ENCODE measurements around the gene MAGI3. TPM values are rescaled to one million over a fixed set of nuclear protein-coding genes. Genes with fewer than 3 reads are reported as not detected.

The MAGI3 gene
- total RNA-seq, 4 donors from 2014 or later: 14.4 to 28.2 (median 24.4) TPM

DNA sequence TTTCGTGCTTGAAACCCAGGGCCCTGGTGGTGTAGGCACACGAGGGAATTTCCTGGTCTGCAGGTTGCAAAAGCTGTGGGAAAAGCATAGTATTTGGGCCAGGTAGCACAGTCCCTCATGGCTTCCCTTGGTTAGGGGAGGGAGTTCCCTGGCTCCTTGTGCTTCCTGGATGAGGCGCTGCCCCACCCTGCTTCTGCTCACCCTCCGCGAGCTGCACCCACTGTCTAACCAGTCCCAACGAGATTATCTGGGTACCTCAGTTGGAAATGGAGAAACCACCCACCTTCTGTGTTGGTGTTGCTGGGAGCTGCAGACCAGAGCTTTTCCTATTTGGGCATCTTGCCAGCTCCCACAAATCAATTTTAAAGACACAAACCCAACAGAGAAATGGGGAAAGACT, 186.0 kb downstream of the MAGI3 start:
- H3K4me1 ChIP-seq: peaks cover 0 to 20% (median 0%) of the 10 kb centered on the region in 3 donors
- WGBS, 2 donors: 60 to 89% methylated on average over 1 to 3 of the region's 6 CpGs
- H3K36me3 ChIP-seq: peaks cover 0 to 4% (median 0%) of the 10 kb centered on the region in 3 donors
- no peak for DNase-seq
- peak overlapping the region in 1 of 4 donors; percentile 39 for H3K27ac ChIP-seq
- intact Hi-C loops (cut with DNase I): no loop called here
- no peaks in the 10 kb centered on the region for H3K27me3 ChIP-seq
- no peaks in the 10 kb centered on the region for H3K9me3 ChIP-seq
- no peak overlapping the region for H3K4me3 ChIP-seq
- TF ChIP-seq, protein P1, sequence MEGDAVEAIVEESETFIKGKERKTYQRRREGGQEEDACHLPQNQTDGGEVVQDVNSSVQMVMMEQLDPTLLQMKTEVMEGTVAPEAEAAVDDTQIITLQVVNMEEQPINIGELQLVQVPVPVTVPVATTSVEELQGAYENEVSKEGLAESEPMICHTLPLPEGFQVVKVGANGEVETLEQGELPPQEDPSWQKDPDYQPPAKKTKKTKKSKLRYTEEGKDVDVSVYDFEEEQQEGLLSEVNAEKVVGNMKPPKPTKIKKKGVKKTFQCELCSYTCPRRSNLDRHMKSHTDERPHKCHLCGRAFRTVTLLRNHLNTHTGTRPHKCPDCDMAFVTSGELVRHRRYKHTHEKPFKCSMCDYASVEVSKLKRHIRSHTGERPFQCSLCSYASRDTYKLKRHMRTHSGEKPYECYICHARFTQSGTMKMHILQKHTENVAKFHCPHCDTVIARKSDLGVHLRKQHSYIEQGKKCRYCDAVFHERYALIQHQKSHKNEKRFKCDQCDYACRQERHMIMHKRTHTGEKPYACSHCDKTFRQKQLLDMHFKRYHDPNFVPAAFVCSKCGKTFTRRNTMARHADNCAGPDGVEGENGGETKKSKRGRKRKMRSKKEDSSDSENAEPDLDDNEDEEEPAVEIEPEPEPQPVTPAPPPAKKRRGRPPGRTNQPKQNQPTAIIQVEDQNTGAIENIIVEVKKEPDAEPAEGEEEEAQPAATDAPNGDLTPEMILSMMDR (IDR thresholded peaks at IDR 0.05): no peak
- TF ChIP-seq POLR2A (IDR thresholded peaks at IDR 0.05): no peak

DNA sequence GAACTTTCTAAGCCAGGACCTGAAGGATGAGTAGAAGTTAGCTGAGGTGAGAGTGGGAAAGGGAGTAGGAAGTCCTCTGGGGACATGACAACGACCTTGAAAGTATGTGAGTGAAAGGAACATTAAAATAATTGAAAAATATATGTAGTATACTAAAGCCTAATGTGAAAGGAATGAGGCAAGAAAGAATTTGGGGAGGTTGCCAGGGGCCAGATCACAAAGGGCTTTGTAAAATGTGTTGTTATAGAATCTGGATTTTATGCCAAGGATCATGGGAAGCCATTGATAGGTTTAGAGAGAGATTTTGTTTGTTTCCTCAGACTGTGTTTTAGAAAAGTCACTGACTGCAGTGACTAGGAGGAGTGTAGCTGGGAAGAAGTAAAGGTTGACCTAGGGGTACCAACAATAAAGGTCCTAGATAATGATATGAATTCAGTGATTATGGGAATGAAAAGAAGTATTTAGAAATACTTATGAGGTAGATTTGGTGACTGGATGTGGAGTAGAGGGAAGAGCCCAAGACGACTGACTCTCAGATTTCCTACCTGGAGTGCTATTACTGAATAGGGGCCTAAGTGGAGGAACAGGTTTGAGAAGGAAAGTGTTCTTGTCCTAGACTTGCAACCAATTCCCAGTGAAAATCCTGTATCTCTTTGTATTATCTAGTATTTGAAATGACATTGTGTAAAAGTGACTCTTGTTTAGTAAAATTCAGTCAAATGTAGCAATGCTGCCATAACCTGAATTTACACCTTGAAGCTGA, 189.1 kb downstream of the MAGI3 start:
- Histone ChIP-seq H3K27me3 (no peaks in the 10 kb centered on the region), H3K9me3 (no peaks in the 10 kb centered on the region), H3K36me3 (peaks cover 0 to 11% (median 0%) of the 10 kb centered on the region in 3 donors), H3K4me1 (peaks cover 0 to 20% (median 0%) of the 10 kb centered on the region in 3 donors), H3K4me3 (no peak overlapping the region), H3K27ac (no peak overlapping the region)
- intact Hi-C loops (cut with DNase I): no loop called here
- TF ChIP-seq, protein P1 (IDR thresholded peaks at IDR 0.05): no peak
- TF ChIP-seq POLR2A (IDR thresholded peaks at IDR 0.05): no peak
- no peak for DNase-seq
- 38 to 61% methylated on average over 2 of the region's 2 CpGs for WGBS, 2 donors

DNA sequence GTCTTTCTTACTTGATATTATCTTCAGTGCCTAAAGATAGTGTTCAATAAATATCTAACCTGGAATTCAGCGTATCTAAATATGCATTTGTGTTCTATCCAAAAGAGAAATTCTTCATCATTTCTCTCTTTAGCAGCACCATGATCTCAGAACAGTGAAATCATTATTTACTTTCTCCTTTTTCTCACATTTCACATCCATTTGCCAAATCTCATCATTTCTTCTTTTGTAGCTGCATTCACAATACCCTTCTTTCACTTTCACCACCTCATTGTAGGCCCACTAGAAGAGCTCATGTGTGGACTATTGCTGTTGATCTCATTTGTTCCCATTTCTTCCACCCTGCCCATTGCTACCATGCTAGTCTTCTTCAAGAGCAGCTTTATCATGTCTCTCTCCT, 191.0 kb downstream of the MAGI3 start:
- no peaks in the 10 kb centered on the region for H3K9me3 ChIP-seq
- H3K4me1 ChIP-seq: peaks cover 0 to 8% (median 0%) of the 10 kb centered on the region in 3 donors
- intact Hi-C loops (cut with DNase I): no loop called here

DNA sequence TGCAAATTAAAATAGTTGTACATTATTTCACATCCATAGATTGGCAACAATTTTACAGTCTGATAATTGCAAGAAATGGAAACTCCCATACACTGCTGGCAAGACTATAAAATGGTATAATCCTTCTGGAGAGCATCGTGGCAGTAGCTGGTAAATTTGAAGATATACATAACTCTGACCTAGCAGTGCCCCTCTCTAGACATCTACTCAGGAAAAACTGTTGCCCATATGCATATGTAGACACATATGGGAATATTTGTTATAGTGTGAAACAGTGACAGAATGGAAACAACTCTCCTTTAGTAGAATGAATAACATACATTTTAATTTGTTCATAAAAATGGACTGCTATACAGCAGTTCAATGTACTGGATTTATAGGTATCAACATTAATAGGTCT, 191.8 kb downstream of the MAGI3 start:
- Histone ChIP-seq H3K4me1 (peaks cover 0 to 8% (median 0%) of the 10 kb centered on the region in 3 donors), H3K9me3 (no peaks in the 10 kb centered on the region), H3K36me3 (peaks cover 0 to 32% (median 0%) of the 10 kb centered on the region in 3 donors), H3K4me3 (no peak overlapping the region), H3K27ac (no peak overlapping the region), H3K27me3 (no peaks in the 10 kb centered on the region)
- no peak for TF ChIP-seq POLR2A (IDR thresholded peaks at IDR 0.05)
- TF ChIP-seq, protein P1 (IDR thresholded peaks at IDR 0.05): no peak
- intact Hi-C loops (cut with DNase I): no loop called here
- WGBS, 2 donors: 80 to 88% methylated on average over 1 of the region's 1 CpG
- DNase-seq: no peak

More for the DNA sequence above, 191.0 kb downstream of the MAGI3 start:
- no peak for DNase-seq
- peaks cover 0 to 26% (median 0%) of the 10 kb centered on the region in 3 donors for H3K36me3 ChIP-seq
- H3K27me3 ChIP-seq: no peaks in the 10 kb centered on the region
- TF ChIP-seq POLR2A (IDR thresholded peaks at IDR 0.05): no peak
- TF ChIP-seq, protein P1 (IDR thresholded peaks at IDR 0.05): no peak
- no peak overlapping the region for H3K4me3 ChIP-seq
- 100% methylated on average over 1 of the region's 1 CpG for WGBS, 2 donors
- no peak overlapping the region for H3K27ac ChIP-seq

GRCh38 chr1:113587475-113587874, 197.2 kb downstream of the MAGI3 start:
- no peak for TF ChIP-seq POLR2A (IDR thresholded peaks at IDR 0.05)
- TF ChIP-seq, protein P1 (IDR thresholded peaks at IDR 0.05): no peak
- Histone ChIP-seq H3K4me1 (no peaks in the 10 kb centered on the region), H3K27ac (no peak overlapping the region), H3K4me3 (no peak overlapping the region), H3K36me3 (peaks cover 0 to 46% (median 0%) of the 10 kb centered on the region in 3 donors), H3K9me3 (no peaks in the 10 kb centered on the region), H3K27me3 (no peaks in the 10 kb centered on the region)
- WGBS, 2 donors: 75% methylated on average over 5 of the region's 5 CpGs
- no peak for DNase-seq
- intact Hi-C loops (cut with DNase I): no loop called here
